Measurements from ENCODE around the gene SLC25A25. TPM values are rescaled to one million over a fixed set of nuclear protein-coding genes. Genes with fewer than 3 reads are reported as not detected.
A peak's percentile ranks its signal among the peaks of the same experiment; 100 is the strongest.

Gene SLC25A25
- total RNA-seq, 1 experiment from 2014 or later = 18.5 TPM

DNA sequence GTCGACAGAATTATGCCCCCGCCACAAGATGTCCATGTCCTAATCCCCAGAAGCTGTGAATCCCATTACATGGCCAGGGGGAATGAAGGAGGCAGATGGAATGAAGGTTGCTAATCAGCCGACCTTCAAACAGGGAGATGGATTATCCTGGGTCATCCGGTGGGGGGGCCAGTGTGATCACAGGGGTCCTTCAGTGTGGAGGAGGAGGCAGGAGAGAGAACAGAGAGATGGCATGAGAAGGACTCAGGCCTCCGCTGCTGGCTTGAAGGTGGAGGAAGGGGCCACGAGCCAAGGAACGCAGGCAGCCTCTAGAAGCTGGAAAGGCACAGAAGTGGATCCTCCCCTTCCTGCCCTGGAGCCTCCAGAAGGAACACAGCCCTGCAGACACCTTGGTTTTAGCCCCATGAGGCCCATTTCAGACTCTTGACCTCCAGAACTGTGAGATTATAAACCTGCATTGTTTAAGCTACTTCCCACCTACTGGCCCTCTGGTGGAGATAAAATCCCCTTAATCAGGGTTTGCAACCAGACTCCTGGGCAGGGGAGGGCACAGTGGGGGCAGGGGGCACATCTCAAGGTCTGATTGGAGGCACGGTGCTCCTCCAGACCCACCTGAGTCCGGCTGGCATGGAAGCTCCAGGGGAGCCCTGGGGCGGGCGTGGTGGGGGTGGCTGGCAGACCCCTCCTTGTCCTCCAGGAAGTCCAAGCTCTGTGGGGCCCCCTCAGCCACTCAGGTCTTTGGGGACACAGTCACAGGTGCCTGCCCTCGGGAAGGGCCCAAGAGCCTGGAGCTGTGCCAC lies 45.7 kb downstream of the SLC25A25 start:
- Histone ChIP-seq H3K4me3 (ENCODE audit: low read depth, low read length) (no peak overlapping the region), H3K9me3 (no peaks in the 10 kb centered on the region; the same call in 1 of the 2 replicates), H3K4me1 (peaks cover 34% of the 10 kb centered on the region), H3K27me3 (replicated peaks; ENCODE audit: control insufficient read depth, insufficient read depth, low read length) (no peaks in the 10 kb centered on the region), H3K36me3 (ENCODE audit: control insufficient read depth, insufficient read depth, low read length) (peaks cover 4% of the 10 kb centered on the region)
- peaks cover 69% of the 10 kb centered on the region for H3K36me3 Mint-ChIP-seq (ENCODE audit: insufficient read depth, unreplicated experiment)
- intact Hi-C loops (cut with micrococcal nuclease; ENCODE audit: unreplicated experiment) = no loop called here
- no peaks in the 10 kb centered on the region for H3K9me3 Mint-ChIP-seq (ENCODE audit: unreplicated experiment)
- peaks cover 22% of the 10 kb centered on the region for H3K4me1 Mint-ChIP-seq (ENCODE audit: low read depth, unreplicated experiment)
- CTCF ChIA-PET = no interaction called here
- peak in 1 of 2 experiments; percentile 38 for DNase-seq
- no TSS peak for BruUV-seq (replicated peaks)
- POLR2A ChIA-PET = interaction anchor here (1.3 to 1.7 kb wide), 2 partner anchors 14 to 46 kb away, joined by 3 to 5 read pairs; partner anchors contain the start of gene SLC25A25
- no peaks in the 10 kb centered on the region for H3K27me3 Mint-ChIP-seq (ENCODE audit: insufficient read depth, unreplicated experiment)
- TF ChIP-seq, protein P1, sequence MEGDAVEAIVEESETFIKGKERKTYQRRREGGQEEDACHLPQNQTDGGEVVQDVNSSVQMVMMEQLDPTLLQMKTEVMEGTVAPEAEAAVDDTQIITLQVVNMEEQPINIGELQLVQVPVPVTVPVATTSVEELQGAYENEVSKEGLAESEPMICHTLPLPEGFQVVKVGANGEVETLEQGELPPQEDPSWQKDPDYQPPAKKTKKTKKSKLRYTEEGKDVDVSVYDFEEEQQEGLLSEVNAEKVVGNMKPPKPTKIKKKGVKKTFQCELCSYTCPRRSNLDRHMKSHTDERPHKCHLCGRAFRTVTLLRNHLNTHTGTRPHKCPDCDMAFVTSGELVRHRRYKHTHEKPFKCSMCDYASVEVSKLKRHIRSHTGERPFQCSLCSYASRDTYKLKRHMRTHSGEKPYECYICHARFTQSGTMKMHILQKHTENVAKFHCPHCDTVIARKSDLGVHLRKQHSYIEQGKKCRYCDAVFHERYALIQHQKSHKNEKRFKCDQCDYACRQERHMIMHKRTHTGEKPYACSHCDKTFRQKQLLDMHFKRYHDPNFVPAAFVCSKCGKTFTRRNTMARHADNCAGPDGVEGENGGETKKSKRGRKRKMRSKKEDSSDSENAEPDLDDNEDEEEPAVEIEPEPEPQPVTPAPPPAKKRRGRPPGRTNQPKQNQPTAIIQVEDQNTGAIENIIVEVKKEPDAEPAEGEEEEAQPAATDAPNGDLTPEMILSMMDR (IDR thresholded peaks at IDR 0.05; ENCODE audit: insufficient read depth in 1 of 2, low read depth in 1 of 2, low read length in 1 of 2, severe bottlenecking in 1 of 2, unreplicated experiment in 1 of 2) = no peak
- no peak overlapping the region for H3K4me3 Mint-ChIP-seq (ENCODE audit: unreplicated experiment)
- H3K27ac Mint-ChIP-seq (ENCODE audit: unreplicated experiment) = peak overlapping the region; percentile 93

DNA sequence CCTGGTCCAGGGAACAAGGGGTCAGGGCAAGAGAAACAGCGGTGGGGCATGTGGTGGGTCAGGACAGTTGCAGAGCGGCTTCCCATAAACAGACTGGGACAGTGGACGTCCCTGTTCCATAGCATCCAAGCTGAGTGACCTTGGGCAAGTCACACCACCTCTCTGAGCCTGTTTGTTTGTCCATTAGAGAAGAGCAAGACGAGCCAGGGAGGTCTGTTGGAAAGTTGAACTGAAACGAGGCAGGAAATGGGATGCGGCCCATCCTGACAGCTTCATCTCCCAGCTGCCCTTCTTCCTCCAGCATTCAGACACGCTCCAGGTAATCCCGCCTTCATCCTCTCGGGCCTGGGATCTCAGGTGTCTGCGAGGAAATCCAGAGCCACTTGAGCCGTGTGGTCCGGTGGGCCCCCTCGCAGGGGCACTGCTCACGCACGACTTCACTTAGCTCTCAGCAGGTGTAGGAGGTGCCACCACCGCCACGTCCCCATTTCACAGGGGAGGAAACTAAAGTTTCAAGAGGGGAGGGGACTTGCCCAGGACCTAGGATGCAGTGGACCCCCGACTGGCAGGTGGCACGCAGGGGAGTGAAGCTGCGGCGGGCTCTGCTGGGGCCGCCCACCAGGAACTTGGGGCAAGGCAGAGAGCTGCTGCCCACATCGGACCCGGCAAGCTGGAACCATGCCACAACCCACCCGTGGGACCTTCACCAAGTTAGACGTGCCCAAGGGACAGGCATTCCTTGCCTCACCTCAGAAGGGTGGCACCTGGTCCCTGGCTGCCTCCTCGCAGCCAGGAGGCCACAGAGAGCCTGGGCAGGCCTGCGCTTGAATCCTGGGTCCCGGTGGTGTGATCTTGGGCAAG lies 46.5 kb downstream of the SLC25A25 start:
- Mint-ChIP-seq H3K27ac (ENCODE audit: unreplicated experiment) (peak overlapping the region; percentile 93), H3K27me3 (ENCODE audit: insufficient read depth, unreplicated experiment) (no peaks in the 10 kb centered on the region), H3K4me3 (ENCODE audit: unreplicated experiment) (peak overlapping the region; percentile 72), H3K9me3 (ENCODE audit: unreplicated experiment) (no peaks in the 10 kb centered on the region), H3K36me3 (ENCODE audit: insufficient read depth, unreplicated experiment) (peaks cover 61% of the 10 kb centered on the region), H3K4me1 (ENCODE audit: low read depth, unreplicated experiment) (peaks cover 19% of the 10 kb centered on the region)
- H3K4me3 ChIP-seq (ENCODE audit: low read depth, low read length) = peak overlapping the region; percentile 33
- peak in 1 of 2 experiments; percentile 38 for DNase-seq
- TSS peak; percentile 58 for BruUV-seq (replicated peaks)
- CTCF ChIA-PET = interaction anchor here (0.6 to 0.9 kb wide), 5 partner anchors 10 to 172 kb away, joined by 3 to 4 read pairs (median 3); no protein-coding TSS in a partner anchor
- TF ChIP-seq, protein P1 (IDR thresholded peaks at IDR 0.05; ENCODE audit: insufficient read depth in 1 of 2, low read depth in 1 of 2, low read length in 1 of 2, severe bottlenecking in 1 of 2, unreplicated experiment in 1 of 2) = no peak
- peaks cover 4% of the 10 kb centered on the region for H3K36me3 ChIP-seq (ENCODE audit: control insufficient read depth, insufficient read depth, low read length)
- H3K9me3 ChIP-seq = no peaks in the 10 kb centered on the region; the same call in 1 of the 2 replicates
- intact Hi-C loops (cut with micrococcal nuclease; ENCODE audit: unreplicated experiment) = loop anchor here (5.0 kb wide), 2 partner anchors 47 to 157 kb away; partner anchors contain the start of genes NAIF1 and SLC25A25
- H3K4me1 ChIP-seq = peaks cover 33% of the 10 kb centered on the region
- no peaks in the 10 kb centered on the region for H3K27me3 ChIP-seq (replicated peaks; ENCODE audit: control insufficient read depth, insufficient read depth, low read length)
- POLR2A ChIA-PET = interaction anchor here (0.5 to 1.7 kb wide), 5 partner anchors 10 to 47 kb away, joined by 3 to 5 read pairs (median 3); partner anchors contain the start of genes NAIF1 and SLC25A25

All from Caco-2 (cell line).